Raji (cell line): ENCODE results near the gene ELOVL1.

Experiments used
- POLR2A ChIP-seq: IDR thresholded peaks from 2 replicates; pipeline ENCODE4 v1.6.1; 2011; ENCODE audit warnings: low read depth, low read length, control low read depth; ENCODE audit not compliant: insufficient read depth

ELOVL1 gene

GRCh38 chr1:43367904-43368645 is at the start of gene ELOVL1:
Gene ELOVL1 (minus strand): TSS chr1:43368011. CDS start chr1:43365609, 2,402 bp downstream.
- peak; percentile 92 for TF ChIP-seq POLR2A

DNA sequence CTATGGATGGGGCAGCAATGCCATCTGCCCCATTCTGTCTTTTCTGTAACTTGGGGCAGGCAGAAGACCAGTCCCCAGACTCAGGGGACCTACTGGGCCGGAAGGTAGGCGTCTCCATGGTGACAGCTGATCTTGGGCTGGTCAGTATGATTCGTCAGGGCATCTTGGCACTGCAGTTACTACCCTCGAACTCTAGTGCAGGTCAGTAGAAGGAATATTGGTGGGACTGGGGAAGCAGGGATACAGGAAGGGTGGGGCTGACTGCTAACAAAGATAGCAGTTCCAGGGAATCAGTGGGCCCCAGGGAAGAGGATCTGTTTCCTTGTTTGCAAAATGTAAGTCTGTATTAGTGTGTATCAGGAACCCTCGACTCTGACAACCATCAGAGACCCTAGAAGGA is 48.1 kb upstream of the ELOVL1 start:
- TF ChIP-seq POLR2A, result no peak

DNA sequence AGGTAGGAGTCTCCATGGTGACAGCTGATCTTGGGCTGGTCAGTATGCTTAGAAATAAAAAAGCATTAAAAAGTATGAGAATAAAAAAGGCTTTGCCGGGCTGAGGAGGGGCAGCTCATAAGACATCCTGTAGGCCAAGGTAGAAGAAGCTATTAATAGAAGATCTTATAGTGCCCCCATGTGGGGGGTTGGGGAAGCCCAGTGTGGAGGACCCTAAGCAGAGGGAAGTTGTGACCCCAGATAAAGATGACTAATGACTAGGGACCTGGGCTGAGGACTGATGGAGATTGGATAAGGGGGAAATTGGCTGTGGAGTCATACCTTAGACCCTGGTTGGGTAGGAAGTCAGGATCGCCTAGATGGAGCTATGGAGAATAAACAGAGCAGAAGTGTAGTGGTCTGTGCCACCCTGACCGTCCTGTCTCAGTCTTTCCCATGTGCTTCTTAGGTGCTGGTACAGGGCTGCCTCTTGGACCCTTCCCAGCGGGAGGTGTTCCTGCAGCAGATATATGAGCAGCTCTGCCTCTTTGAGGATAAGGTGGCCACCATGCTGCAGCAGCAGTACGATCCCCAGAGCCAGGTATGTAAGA is 46.9 kb upstream of the ELOVL1 start:
- TF ChIP-seq POLR2A, result no peak

DNA sequence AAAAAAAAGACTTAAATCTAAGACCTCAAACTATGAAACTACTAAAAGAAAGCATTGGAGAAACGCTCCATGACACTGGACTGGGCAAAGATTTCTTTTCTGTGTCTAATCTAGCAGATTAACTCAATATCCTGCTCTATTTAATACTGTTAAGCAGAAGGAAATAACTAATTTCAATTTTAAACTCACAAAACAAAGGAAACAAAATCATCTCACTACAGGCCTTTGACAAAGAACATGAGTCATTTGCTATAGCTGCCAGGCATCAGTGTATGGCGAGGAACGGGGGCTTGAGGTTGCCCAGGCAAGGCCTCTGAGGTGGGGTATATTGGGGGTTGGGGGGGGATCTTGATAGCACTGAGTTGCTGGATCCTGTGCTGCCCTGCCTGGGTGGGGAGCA is 42.8 kb upstream of the ELOVL1 start:
- no peak for TF ChIP-seq POLR2A

DNA sequence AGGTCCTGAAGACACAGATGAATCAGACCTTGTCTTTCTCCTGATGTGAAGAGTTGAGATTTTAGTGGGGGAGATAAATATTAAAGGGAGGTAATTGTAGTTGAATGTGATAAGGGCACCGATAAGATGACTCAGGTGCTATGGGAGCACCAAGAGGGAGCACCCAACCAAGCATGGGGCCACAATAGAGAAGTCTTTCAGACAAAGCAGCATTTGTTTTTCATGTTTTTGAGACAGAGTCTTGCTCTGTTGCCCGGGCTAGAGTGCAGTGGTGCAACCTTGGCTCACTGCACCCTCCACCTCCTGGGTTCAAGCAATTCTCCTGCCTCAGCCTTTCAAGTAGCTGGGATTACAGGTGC is 38.0 kb upstream of the ELOVL1 start:
- no peak for TF ChIP-seq POLR2A

DNA sequence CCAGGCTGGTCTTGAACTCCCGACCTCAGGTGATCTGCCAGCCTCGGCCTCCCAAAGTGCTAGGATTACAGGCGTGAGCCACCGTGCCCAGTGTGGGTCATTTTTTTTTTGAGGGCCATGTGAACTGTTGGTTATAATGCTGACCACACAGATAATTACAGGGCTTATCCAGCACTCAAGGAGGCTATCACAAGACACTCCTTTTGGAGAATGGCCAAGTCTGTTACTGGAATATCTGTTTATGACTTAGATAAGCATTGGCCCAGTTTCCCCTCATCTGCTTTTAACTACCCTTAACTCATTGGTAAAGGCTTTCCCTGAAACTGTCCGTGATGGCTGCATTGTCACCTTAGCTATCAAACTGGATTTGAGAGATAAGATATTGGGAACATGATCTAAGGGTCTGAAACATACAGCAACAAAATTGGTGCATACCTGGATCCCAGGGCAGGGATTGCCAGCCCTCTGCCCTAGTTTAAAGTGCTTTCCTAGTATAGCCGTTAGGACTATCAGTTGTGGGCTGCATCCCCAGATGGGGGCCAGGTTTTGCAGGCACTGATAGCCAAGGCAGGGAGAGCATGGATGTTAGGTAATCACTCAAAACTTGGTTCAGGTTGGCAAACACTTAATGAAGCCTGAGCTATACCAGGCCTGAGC is 37.5 kb upstream of the ELOVL1 start:
- no peak for TF ChIP-seq POLR2A

- TF ChIP-seq POLR2A, result no peak
These were observed 36.5 kb upstream of the ELOVL1 start for GRCh38 chr1:43404353-43404752.

DNA sequence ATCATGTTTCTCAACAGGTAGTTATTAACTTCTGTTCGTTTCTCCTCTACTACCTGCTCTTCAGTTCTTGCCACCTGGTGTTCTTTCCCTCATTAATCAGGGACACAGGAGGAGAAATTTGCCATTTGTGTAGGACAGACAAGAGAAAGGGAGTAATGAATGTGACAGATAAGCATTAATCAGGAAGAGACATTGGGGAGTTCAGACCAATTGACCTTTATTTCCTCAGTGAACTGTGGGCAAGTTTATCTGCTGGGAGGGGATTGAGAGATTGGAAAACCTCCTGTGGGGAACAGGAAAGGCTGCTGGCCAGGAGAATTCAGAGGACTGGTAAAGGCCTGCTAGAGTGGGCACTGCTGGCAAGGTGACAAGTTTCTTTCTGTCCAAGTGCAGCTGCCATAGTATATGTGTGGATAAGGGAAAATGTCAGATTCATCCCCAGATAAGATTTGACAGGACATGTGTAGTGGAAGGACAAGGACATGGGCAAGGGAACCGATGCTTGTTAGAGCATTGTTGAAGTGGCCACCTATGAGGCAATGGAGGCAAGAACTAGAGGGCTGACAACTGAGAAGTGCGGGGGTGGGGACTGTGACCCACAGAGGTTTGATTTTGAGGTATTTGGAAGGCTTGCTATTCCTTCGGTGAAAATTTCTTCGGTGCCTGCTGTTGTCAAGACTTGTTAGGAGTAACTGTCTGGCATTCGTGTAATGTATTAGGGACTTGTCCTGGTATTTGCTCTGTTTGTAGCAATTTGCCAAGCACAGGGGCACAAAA is 34.5 kb upstream of the ELOVL1 start:
- TF ChIP-seq POLR2A, result no peak

- no peak for TF ChIP-seq POLR2A
These were observed 30.4 kb upstream of the ELOVL1 start for GRCh38 chr1:43398227-43398626.

- no peak for TF ChIP-seq POLR2A
These were observed 28.2 kb upstream of the ELOVL1 start for GRCh38 chr1:43396059-43396458.

DNA sequence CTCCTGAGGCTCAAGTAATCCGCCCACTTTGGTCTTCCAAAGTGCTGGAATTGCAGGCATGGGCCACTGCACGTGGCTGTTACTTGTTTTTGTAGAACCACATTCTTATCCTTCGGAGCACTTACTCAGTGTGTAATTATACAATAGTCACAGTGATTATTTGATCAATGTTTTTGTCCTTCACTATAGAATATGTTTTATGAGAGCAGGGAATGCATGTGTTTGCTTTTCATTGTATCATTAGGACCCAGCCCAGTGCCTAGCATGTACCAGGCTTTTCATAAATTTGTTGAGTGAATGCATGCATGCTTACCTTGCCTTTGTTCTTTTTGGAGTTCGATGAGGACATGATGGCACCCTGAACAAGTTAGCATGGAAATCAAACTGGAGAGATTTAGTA is 27.7 kb upstream of the ELOVL1 start:
- TF ChIP-seq POLR2A, result no peak

DNA sequence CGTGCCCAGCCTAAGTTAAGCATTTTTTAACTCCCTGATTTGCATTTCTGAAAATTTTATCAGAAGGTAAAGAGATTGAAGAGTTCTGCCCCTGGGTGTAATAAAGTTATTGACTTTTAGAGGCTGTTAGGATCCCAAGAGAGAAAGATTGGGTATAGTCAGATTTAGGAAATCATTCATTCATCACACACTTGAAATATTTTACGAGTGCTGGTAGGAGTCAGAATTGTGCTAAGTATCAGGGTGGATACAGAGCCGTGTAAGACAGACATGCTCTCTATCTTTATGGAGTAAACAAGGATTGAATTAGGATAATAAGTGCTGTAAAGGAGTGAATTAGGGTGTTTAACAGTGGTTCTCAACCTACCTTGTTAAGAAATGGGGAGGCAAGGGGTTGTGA is 24.9 kb upstream of the ELOVL1 start:
- TF ChIP-seq POLR2A, result no peak

DNA sequence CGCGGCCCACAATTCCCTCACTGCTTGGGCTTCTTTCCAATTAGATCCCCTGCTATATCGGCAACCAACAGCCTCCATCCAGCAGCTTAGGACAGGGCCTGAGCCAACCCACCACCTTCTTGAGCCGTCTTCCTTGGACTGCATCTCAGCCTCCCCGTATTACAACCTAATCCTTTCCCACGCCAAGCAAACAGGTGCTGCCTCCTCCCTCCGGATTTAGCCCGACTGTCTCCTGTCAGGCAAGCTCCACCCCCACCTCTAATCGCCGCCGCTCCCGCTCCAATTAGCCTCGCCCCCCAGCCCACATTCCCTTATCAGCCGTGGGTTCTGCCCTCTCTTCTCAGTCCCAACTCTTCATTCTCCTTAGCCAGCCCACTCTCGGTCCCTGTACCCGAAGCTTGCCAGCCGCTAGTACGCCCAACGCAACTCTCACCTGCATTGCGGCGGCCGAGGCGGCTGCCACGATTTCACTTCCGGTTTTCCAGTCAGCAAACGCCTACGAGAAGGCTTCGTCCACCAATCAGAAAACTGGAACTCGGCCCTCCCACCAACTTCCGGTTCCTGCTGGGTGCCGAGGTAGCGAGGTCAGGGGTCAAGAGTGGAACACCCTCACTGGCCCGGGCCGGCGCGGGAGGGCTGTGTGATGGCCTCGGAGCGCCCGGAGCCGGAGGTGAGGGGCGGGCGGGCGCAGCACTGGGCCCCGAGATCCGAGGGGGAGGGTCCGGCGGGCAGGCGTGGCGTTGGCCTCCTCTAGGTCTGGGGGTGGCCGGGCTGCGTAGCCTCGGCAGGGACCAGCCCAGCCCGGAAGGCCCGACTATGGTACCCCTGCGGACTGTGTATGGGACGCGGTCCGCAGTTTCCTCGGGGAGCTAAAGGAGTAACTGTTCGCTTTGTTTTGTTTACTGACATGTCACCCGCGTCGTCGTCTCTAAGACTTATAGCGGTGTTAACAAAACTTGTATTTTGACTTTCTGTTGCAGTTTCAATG is 21.8 kb upstream of the ELOVL1 start, which contains the start of the genes MED8 and SZT2:
Gene MED8, minus strand, starts transcription at position 475 of the 988 bp plus-strand sequence. Its CDS starts 36 bp downstream, at position 439.
Gene SZT2, plus strand, starts transcription at position 574 of the 988 bp plus-strand sequence. Its CDS starts 70 bp downstream, at position 644.
- TF ChIP-seq POLR2A, result peak; percentile 89

- TF ChIP-seq POLR2A, result no peak
These were observed 20.8 kb upstream of the ELOVL1 start for GRCh38 chr1:43388613-43389012.
